Coronary artery (tissue), 2 donors: Measurements from ENCODE around the gene OR51S1.

Source experiments
- DNase-seq: peaks from one replicate; pipeline ENCODE4 v3.0.0-alpha.2; 2017; ENCODE audit warnings: low spot score
- H3K27ac ChIP-seq, 2 donors: fragments of 200-600 bp; sonication (generic); one replicate each; pipeline ENCODE4 v1.5.1; 2016 to 2019
- H3K4me3 ChIP-seq: fragments of 200-600 bp; sonication (generic); 2 replicates; pipeline ENCODE4 v1.5.1; 2016; ENCODE audit warnings: mild to moderate bottlenecking, moderate library complexity
- CTCF ChIP-seq: fragments of 200-600 bp; sonication (generic); IDR thresholded peaks from one replicate; pipeline ENCODE4 v1.5.1; 2019; ENCODE audit warnings: antibody characterized with exemption

Gene OR51S1

GRCh38 chr11:4851033-4851432 lies 2.0 kb upstream of the OR51S1 start:
- Histone ChIP-seq H3K4me3 (no peak overlapping the region), H3K27ac (no peak overlapping the region)
- no peak for TF ChIP-seq CTCF
- no peak for DNase-seq

- no peak for TF ChIP-seq CTCF
- DNase-seq = no peak
- Histone ChIP-seq H3K27ac (no peak overlapping the region), H3K4me3 (no peak overlapping the region)
Observed at GRCh38 chr11:4839851-4840549, 9.0 kb downstream of the OR51S1 start.

GRCh38 chr11:4830909-4831308 lies 18.1 kb downstream of the OR51S1 start:
- no peak overlapping the region for H3K4me3 ChIP-seq
- no peak for DNase-seq
- no peak for TF ChIP-seq CTCF
- H3K27ac ChIP-seq = no peak overlapping the region

GRCh38 chr11:4830346-4830745 lies 18.7 kb downstream of the OR51S1 start:
- no peak for DNase-seq
- H3K27ac ChIP-seq = no peak overlapping the region
- no peak for TF ChIP-seq CTCF
- no peak overlapping the region for H3K4me3 ChIP-seq

- H3K27ac ChIP-seq = no peak overlapping the region
- no peak overlapping the region for H3K4me3 ChIP-seq
- no peak for DNase-seq
- no peak for TF ChIP-seq CTCF
Observed at GRCh38 chr11:4826425-4826824, 22.6 kb downstream of the OR51S1 start.

- Histone ChIP-seq H3K27ac (no peak overlapping the region), H3K4me3 (no peak overlapping the region)
- TF ChIP-seq CTCF = no peak
- no peak for DNase-seq
Observed at GRCh38 chr11:4825132-4825531, 23.9 kb downstream of the OR51S1 start.

GRCh38 chr11:4821021-4821420 lies 28.0 kb downstream of the OR51S1 start, which contains the start of gene OR51F2:
OR51F2 (plus strand) TSS chr11:4821321; CDS start chr11:4821422, 101 bp downstream.
- TF ChIP-seq CTCF = no peak
- no peak within 1 kb of the TSS for H3K4me3 ChIP-seq
- H3K27ac ChIP-seq = no peak within 1 kb of the TSS
- no peak for DNase-seq
